ENCODE data around the gene DENND2A.
"Not testable (repeated sequence)": the region's sequence is repeated elsewhere in the genome, so short reads cannot be mapped to it uniquely, and the experiment has no call there.

DENND2A gene

DNA sequence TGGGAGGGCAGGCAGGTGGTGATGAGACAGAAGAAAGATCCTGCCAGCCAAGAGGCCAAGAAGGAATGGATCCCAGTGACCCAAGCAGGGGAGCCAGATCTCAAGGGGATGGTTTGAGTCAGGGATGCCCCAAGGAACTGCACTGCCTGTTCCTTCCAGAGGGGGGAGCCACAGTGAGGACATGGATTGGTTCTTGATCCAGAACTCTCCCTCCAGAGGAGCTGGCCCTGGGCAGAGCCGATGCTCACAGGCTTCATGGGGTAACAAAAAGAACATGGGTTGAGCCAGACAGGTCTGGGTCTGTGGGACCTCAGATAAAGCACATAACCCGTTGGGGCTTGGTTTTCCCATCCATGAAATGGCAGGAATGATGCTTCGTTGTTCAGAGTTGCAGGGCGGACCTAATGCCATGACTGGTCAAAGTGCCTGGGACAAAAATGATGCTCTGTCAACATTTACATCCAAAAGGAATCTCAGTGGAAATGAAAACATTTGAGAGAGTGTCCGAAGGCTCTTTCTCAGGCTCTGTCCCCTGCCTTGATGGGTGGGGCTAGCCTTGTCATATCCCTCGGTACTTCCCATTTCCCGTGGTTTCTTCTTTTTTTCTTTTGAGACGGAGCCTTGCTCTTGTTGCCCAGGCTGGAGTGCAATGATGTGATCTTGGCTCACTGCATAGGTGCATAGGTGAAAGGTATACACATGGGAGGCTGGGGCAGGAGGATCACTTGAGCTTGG lies 4.7 kb upstream of the DENND2A start:
- DNase-seq, result no peak

- not testable (repeated sequence) for DNase-seq
Measured at GRCh38 chr7:140644761-140645160, 4.1 kb upstream of the DENND2A start.

- DNase-seq, result no peak
Measured at GRCh38 chr7:140643416-140643815, 2.8 kb upstream of the DENND2A start.

DNA sequence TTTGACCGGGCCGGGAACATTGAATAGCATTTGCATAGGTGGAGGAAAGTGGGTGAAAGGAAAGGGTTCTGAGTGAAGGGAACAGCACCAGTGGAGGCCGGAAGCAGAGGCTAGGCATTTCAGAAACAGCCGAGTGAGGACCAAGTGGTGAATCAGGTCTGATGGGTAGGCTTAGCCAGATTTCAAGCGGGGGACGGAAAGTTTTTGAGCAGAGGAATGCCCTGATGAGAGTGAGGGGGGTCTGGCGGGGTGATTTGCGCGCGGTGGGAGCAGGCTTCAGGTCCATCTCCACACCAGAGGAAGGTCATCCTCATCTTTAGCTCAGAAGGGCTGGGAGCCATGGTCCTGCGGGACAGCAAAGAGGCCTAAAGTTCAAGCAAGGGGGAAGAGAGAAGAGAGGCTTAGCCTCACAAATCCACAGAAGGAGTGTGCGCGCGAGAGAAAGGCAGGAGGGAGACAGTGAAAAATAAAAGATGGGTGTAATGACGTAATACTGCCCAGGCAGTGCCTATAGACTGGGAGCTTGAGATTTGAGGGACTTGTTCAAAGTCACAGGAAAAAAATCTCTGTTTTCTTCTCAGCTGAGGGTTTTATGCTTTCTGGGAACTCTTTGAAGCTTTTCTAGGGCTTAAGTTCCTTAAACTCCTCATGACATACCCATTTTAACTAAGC lies 1.0 kb upstream of the DENND2A start:
- DNase-seq, result no peak

DNA sequence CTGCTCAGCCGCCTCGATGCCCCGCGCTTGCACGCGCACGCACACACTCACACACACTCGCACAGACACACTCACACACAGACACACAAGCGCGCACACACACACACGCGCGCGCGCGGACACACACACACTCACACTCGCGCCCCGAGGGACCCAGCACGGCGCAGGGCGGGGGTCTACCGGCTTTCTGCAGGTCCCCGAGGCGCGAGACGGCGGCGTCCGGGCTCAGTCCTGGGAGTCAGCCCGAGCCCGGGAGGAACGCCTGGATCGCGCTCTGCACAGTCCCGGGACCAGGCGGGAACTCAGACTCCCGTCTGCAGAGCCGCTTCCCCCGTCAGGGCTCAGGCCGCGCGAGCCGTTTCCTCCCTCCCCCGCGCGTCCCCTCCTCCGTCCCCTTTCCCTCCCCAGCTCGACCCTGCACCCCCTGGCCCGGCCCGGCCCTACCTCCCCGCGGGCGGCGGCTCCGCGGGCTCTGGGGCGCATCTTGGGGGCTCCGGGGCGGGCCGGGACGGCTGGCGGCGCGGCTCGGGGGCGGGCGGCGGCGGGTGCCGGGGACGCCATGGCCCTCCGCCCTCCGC lies 464 bp downstream of the DENND2A start:
- no peak for DNase-seq

- no peak for DNase-seq
Measured at GRCh38 chr7:140639366-140640053, 1.1 kb downstream of the DENND2A start.

GRCh38 chr7:140638173-140638791 lies 2.3 kb downstream of the DENND2A start:
- DNase-seq, result no peak

GRCh38 chr7:140637400-140637799 lies 3.2 kb downstream of the DENND2A start:
- DNase-seq, result no peak

- DNase-seq, result no peak
Measured at GRCh38 chr7:140635816-140636215, 4.8 kb downstream of the DENND2A start.

GRCh38 chr7:140635345-140635744 lies 5.3 kb downstream of the DENND2A start:
- DNase-seq, result no peak

DNA sequence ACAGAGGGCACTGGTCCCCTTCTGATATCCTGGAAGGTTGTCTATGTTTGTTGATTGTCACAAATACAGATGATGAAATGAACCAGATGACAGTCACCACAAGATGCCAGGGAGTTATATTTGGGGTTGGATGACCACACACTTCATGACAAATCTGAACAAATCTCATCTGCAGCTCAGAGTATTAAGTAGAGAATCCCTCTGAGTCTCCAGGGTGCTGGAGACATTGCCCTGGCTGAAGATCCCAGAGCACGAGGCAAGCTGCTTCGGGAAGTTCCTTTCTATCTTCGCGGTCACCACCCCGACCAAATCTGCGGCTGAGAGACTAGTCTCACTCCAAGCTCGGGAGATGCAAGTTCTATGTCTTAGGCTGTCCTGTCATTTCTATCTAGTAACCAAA lies 9.0 kb downstream of the DENND2A start:
- no peak for DNase-seq

- DNase-seq, result no peak
Measured at GRCh38 chr7:140631021-140631420, 9.6 kb downstream of the DENND2A start.

GRCh38 chr7:140625908-140626868 lies 14.4 kb downstream of the DENND2A start:
- DNase-seq, result no peak

- DNase-seq, result not testable (repeated sequence)
Measured at GRCh38 chr7:140625192-140625558, 15.4 kb downstream of the DENND2A start.

- no peak for DNase-seq
Measured at GRCh38 chr7:140624392-140625191, 16.0 kb downstream of the DENND2A start.

DNA sequence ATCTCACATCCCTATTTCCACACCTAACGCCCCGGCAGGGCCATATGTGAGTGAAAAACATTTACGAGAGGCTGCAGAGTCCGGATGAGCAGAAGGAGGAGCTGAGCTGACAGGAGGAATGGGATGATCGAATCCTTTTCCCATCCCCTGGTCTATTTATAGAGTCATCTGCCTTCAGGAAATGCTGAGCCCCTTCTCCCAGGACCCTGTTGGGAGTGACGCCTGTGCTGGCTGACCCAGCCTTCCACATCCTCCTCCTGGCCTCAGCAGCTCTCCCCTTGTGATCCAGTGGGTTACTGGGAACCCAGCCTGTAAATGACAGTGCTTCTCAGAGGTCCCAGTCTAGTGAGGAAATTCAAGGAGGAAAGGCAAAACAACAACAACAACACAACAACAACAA lies 16.6 kb downstream of the DENND2A start:
- no peak for DNase-seq

DNA sequence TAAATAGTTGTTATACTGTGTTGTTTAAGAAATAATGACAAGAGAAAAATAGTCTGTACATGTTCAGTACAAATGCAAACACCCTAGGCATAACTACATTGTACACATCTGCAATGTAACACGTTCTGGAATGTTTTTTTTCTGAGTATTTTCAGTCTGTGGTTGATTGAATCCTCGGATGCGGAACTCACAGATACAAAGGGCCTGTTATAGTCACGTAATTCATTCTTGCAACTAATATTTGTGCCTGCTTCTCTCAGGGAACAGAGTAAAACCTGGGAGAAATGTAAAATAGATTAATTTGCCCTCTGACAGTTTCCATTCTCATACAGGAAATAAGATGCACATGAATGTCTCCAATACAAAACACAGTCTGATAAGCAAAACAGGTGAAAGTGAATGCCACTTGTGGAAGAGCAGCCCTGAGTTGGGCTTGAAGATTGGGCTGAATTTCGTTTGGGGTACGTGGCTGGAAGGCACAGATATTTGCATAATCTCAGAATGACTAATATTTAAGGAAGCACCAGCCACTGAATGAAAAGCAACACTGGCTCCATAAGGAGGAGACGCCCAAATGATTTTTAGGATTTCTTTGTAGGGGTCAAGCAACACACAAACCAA lies 19.1 kb downstream of the DENND2A start:
- no peak for DNase-seq

DNA sequence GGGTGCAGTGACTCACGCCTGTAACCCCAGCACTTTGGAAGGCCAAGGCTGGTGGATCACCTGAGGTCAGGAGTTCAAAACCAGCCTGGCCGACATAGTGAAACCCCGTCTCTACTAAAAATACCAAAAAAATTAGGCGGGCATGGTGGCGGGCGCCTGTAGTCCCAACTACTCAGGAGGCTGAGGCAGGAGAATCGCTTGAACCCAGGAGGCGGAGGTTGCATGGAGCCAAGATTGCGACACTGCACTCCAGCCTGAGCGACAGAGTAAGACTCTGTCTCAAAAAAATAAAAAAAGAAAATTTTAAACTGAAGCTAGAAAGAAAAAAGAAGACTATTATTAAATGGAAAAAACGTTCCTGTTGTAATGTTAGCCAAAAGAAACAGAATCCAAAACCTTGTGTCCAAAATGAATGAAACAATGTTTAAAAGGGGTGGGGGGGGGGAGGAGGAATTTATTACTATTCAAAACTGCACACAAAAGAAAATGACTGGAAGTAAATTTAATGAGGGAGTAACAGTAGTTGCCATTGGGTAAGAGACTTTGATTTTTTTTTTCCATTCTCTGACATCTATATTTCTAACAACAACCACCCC lies 20.6 kb downstream of the DENND2A start:
- DNase-seq, result not testable (repeated sequence)

- DNase-seq, result no peak
Measured at GRCh38 chr7:140619176-140619575, 21.4 kb downstream of the DENND2A start.

DNA sequence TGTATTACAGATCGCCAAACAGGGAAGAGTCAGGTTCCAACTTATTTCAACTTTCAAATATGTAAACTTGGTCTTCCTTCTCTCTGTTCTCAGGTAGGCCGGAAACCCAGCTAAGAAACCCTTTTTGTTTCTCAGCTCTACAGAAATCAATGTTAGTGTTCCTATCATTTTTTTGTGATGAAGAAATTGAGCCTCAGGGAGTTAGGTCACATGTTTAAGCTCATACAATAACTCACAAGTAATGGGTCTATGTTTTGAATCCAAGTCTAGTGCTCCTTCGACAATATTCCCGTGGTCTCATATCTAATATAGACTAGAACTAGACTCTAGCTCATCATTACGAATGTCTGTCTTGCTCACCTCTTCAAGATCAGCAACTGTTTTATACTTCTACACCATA lies 22.3 kb downstream of the DENND2A start:
- DNase-seq, result no peak
